Left lobe of liver (tissue), 2 donors: ENCODE measurements around the gene IKZF2. TPM values are rescaled to one million over a fixed set of nuclear protein-coding genes. Genes with fewer than 3 reads are reported as not detected.

Source experiments
- ATAC-seq: fragments of 200-7000 bp; cut with Tn5 transposase; one replicate; pipeline ENCODE4 v1.9.1; 2020; ENCODE audit warnings: mild to moderate bottlenecking, moderate library complexity
- DNase-seq: peaks from one replicate; pipeline ENCODE4 v3.0.0-alpha.2; 2020; ENCODE audit warnings: low spot score
- total RNA-seq: library from RNA; stranded (reverse); gene quantifications from one replicate; pipeline ENCODE4 v1.2.1, GENCODE V29; 2021
- donor health status: DM: no; HTN: no; CAD: no; lungs with moderate emphysema.
- donor health status: DM: no; HTN: yes; CAD: no.

The IKZF2 gene
- total RNA-seq, 1 donor from 2014 or later, result 1.8 TPM

GRCh38 chr2:213104092-213104902 lies 47.1 kb downstream of the IKZF2 start:
- DNase-seq, result no peak

GRCh38 chr2:213101692-213102460 lies 49.5 kb downstream of the IKZF2 start:
- DNase-seq, result no peak
- ATAC-seq, result peak; percentile 94

More at GRCh38 chr2:213104092-213104902, 47.1 kb downstream of the IKZF2 start:
- no peak for ATAC-seq

- no peak for ATAC-seq
- no peak for DNase-seq
Observed at GRCh38 chr2:213101109-213101508, 50.3 kb downstream of the IKZF2 start.

GRCh38 chr2:213098612-213099011 lies 52.8 kb downstream of the IKZF2 start:
- DNase-seq (no peak), ATAC-seq (no peak)

GRCh38 chr2:213091765-213092164 lies 59.6 kb downstream of the IKZF2 start:
- DNase-seq, result no peak
- ATAC-seq, result no peak

GRCh38 chr2:213090772-213091171 lies 60.6 kb downstream of the IKZF2 start:
- no peak for ATAC-seq

GRCh38 chr2:213089438-213089837 lies 62.0 kb downstream of the IKZF2 start:
- ATAC-seq (no peak), DNase-seq (no peak)

More at GRCh38 chr2:213090772-213091171, 60.6 kb downstream of the IKZF2 start:
- DNase-seq, result no peak

- DNase-seq, result no peak
- no peak for ATAC-seq
Observed at GRCh38 chr2:213087040-213087439, 64.4 kb downstream of the IKZF2 start.

- ATAC-seq (no peak), DNase-seq (no peak)
Observed at GRCh38 chr2:213086571-213086970, 64.8 kb downstream of the IKZF2 start.

- ATAC-seq, result no peak
- no peak for DNase-seq
Observed at GRCh38 chr2:213086050-213086449, 65.4 kb downstream of the IKZF2 start.

GRCh38 chr2:213085538-213085937 lies 65.9 kb downstream of the IKZF2 start:
- ATAC-seq (no peak), DNase-seq (no peak)

GRCh38 chr2:213084261-213084660 lies 67.2 kb downstream of the IKZF2 start:
- DNase-seq (no peak), ATAC-seq (no peak)

GRCh38 chr2:213080969-213081617 lies 70.3 kb downstream of the IKZF2 start:
- ATAC-seq (no peak), DNase-seq (no peak)

GRCh38 chr2:213079756-213080155 lies 71.7 kb downstream of the IKZF2 start:
- DNase-seq (no peak), ATAC-seq (no peak)

- DNase-seq (no peak), ATAC-seq (no peak)
Observed at GRCh38 chr2:213078686-213079085, 72.7 kb downstream of the IKZF2 start.

- ATAC-seq (no peak), DNase-seq (no peak)
Observed at GRCh38 chr2:213069531-213069930, 81.9 kb downstream of the IKZF2 start.

- ATAC-seq (no peak), DNase-seq (no peak)
Observed at GRCh38 chr2:213068676-213069359, 82.6 kb downstream of the IKZF2 start.

- DNase-seq (no peak), ATAC-seq (no peak)
Observed at GRCh38 chr2:213067888-213068287, 83.5 kb downstream of the IKZF2 start.

- DNase-seq (no peak), ATAC-seq (no peak)
Observed at GRCh38 chr2:213066443-213066743, 85.0 kb downstream of the IKZF2 start.

- DNase-seq (peak; percentile 55), ATAC-seq (peak; percentile 97)
Observed at GRCh38 chr2:213065583-213066442, 85.6 kb downstream of the IKZF2 start.
